BE2C (cell line): Measurements from ENCODE around the gene RNF214.
A peak's percentile ranks its signal among the peaks of the same experiment; 100 is the strongest.

Source experiments
- DNase-seq: peaks from one replicate; pipeline ENCODE4 v3.0.0-alpha.2; 2020
- H3K27me3 ChIP-seq: fragments of 250-450 bp; sonication (Bioruptor Pico); 2 replicates; pipeline ENCODE4 v1.5.1; 2020; ENCODE audit warnings: mild to moderate bottlenecking
- H3K36me3 ChIP-seq: fragments of 250-450 bp; sonication (Bioruptor Pico); 2 replicates; pipeline ENCODE4 v1.5.1; 2020; ENCODE audit warnings: mild to moderate bottlenecking
- H3K4me1 ChIP-seq: fragments of 250-450 bp; sonication (Bioruptor Pico); 2 replicates; pipeline ENCODE4 v1.5.1; 2020
- H3K4me3 ChIP-seq: 2 replicates; pipeline ENCODE4 v1.5.1; 2011; ENCODE audit warnings: low read depth, low read length
- H3K9me3 ChIP-seq: fragments of 250-450 bp; sonication (Bioruptor Pico); 2 replicates; pipeline ENCODE4 v1.5.1; 2020
- CTCF ChIP-seq: IDR thresholded peaks from 2 replicates; pipeline ENCODE4 v1.5.1; 2012; ENCODE audit warnings: mild to moderate bottlenecking, low read depth, low read length

The RNF214 gene

DNA sequence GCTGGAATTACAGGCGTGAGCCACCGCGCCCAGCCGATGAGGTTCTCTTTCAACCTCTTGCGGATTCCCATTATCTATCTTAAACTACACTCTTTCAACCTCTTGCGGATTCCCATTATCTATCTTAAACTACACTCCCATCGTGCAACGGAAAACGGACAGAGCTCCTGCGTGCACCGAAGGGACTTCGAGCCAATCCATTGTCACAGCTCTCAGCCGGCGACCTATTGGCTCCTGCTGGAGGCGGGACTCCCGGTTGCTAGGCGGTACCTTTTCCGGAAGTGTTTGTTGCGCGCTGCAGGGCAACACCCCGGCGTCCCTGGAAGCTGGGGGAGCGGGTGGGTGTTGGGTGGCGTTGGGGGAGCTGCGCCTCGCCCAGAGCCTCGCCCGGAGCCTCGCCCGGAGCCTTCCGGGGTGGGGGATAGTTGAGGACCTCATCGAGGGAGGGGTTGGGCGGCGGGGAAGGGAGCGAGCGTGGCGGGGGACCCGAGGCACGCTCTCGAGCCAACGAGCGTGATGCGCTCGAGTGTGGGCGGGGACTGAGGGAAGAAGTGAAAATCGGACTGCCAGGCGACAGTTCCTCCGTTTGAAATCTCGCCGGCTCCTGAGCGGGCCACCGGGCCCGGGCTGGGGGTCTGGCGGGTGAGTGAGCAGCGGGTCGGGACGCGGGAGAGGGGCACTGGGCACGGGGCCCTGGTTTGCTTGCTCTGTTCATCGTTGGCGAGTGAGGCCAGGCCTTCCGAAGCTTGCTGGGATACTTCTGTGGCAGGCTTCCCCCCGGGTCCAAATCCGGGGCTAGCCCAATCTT is 95.3 kb downstream of the RNF214 start, which contains the start of gene CEP164:
CEP164 (plus strand) TSS at position 288 of the 808 bp plus-strand sequence. CDS start 10,733 bp downstream, outside the sequence.
- Histone ChIP-seq H3K36me3 (no peaks in the 10 kb centered on the region), H3K9me3 (no peaks in the 10 kb centered on the region), H3K27me3 (no peaks in the 10 kb centered on the region), H3K4me3 (peak within 1 kb of the TSS; percentile 94), H3K4me1 (peaks cover 2% of the 10 kb centered on the region; the same call in 1 of the 2 replicates)
- DNase-seq: peak; percentile 97
- no peak for TF ChIP-seq CTCF

DNA sequence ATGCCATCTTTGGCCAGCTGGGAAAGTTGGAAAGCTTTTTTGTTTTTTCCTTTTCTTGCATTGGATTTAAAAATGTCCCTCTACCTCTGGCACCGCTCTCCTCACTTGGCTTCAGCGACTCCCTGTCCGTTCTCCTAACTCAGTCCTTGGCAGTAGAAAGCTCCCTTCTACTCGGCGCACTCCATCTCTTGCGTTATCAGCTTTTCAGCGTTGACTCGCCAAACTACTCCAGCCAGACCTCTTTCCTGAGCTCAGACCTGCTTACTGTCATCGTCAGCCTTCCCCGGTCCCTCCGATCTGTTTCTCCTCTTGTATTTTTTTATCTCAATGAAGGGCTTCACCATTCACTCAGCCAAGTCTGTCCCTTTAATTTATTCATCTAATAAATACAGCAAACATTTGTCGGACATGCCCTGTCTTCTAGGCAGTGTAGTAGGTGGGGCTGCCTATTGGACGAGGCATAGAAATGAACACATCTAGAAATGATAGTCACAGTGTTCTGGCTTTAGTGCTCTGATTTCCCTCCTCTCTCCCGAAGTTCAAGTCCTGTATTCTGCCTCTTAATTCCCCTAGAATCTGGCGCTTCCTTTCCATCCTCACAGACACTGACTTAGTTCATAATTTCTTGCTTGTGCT is 96.0 kb downstream of the RNF214 start:
- peak overlapping the region; percentile 94 for H3K4me3 ChIP-seq
- no peaks in the 10 kb centered on the region for H3K27me3 ChIP-seq
- H3K9me3 ChIP-seq: no peaks in the 10 kb centered on the region
- no peak for TF ChIP-seq CTCF
- H3K4me1 ChIP-seq: peaks cover 2% of the 10 kb centered on the region; the same call in 1 of the 2 replicates
- DNase-seq: peak; percentile 41
- no peaks in the 10 kb centered on the region for H3K36me3 ChIP-seq

DNA sequence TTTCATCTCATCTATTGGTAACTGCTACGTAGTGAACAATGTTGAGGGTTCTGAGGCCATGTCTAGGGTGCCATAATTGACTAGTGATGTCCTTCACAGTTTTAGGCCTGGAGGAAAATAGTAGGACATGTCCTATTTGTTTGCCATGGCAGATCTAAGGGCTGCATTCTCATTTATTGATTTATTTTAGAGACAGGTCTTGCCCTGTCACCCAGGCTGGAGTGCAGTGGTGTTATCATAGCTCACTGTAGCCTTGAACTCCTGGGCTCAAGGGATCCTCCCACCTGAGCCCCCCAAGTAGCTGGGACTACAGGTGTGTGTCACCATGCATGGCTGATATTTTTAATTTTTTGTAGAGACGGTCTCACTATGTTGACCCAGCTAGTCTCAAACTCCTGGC is 100.4 kb downstream of the RNF214 start:
- H3K4me3 ChIP-seq: no peak overlapping the region
- H3K4me1 ChIP-seq: peaks cover 2% of the 10 kb centered on the region; the same call in 1 of the 2 replicates
- H3K27me3 ChIP-seq: no peaks in the 10 kb centered on the region
- no peak for DNase-seq
- TF ChIP-seq CTCF: no peak
- no peaks in the 10 kb centered on the region for H3K9me3 ChIP-seq
- no peaks in the 10 kb centered on the region for H3K36me3 ChIP-seq

DNA sequence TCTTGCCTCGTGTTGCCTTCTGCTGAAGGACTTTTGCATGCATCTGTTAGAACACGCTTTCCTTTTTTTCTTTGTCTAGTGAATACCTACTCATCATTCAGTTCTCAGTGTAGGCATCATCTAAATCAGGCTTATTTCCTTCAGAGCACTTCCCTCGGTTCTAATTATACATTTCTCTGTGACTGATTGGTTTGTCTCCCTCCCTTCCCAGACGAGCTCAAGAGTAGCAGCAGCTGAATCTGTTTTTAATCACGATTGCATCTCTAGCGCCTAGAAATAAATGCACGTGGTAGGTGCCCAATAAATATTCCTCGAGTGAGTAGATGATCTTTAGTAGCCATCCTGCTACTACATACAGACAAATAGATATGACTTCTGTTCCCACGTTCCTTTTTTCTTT is 101.4 kb downstream of the RNF214 start:
- H3K9me3 ChIP-seq: no peaks in the 10 kb centered on the region
- DNase-seq: no peak
- H3K4me3 ChIP-seq: no peak overlapping the region
- H3K27me3 ChIP-seq: no peaks in the 10 kb centered on the region
- TF ChIP-seq CTCF: no peak
- H3K36me3 ChIP-seq: 0 out of 2 replicates have a peak, but pooled peaks cover 2% of the 10 kb centered on the region
- H3K4me1 ChIP-seq: 0 out of 2 replicates have a peak, but pooled peaks cover 2% of the 10 kb centered on the region

GRCh38 chr11:117334896-117335295 is 102.4 kb downstream of the RNF214 start:
- no peak for DNase-seq
- TF ChIP-seq CTCF: no peak

More at GRCh38 chr11:117334896-117335295, 102.4 kb downstream of the RNF214 start:
- Histone ChIP-seq H3K36me3 (peaks cover 2% of the 10 kb centered on the region; the same call in 1 of the 2 replicates), H3K27me3 (no peaks in the 10 kb centered on the region), H3K9me3 (no peaks in the 10 kb centered on the region), H3K4me3 (no peak overlapping the region), H3K4me1 (no peaks in the 10 kb centered on the region)
